AG04450 (cell line): Measurements from ENCODE around the gene PPP1R37. TPM values are rescaled to one million over a fixed set of nuclear protein-coding genes. Genes with fewer than 3 reads are reported as not detected.

Experiments
- CTCF ChIA-PET: fragments of 300-600, 350-600 bp; formaldehyde crosslinking; extraction: SDS; loops from one replicate; lab custom pipeline; 2022; ENCODE audit warnings: antibody characterized with exemption, inconsistent platforms; lab: Charles Lee
- POLR2A ChIA-PET: fragments of 350-600 bp; formaldehyde crosslinking; extraction: SDS; loops from one replicate; lab custom pipeline; 2021; ENCODE audit warnings: antibody characterized with exemption, inconsistent platforms; lab: Yijun Ruan, JAX
- DNase-seq: peaks from one replicate; pipeline ENCODE4 v3.0.0-alpha.2; 2011; ENCODE audit warnings: low read depth, low spot score
- H3K27ac ChIP-seq: one replicate; pipeline ENCODE4 v1.5.1; 2012; ENCODE audit warnings: low read depth, low read length, control low read depth
- H3K27me3 ChIP-seq: one replicate; pipeline ENCODE4 v1.6.0; 2012; ENCODE audit warnings: low read length; ENCODE audit not compliant: control insufficient read depth, insufficient read depth
- H3K4me3 ChIP-seq: 2 replicates; pipeline ENCODE4 v1.5.1; 2011; ENCODE audit warnings: mild to moderate bottlenecking, low read depth, low read length, control low read depth
- H3K9me3 ChIP-seq: 2 replicates; pipeline ENCODE4 v1.5.1; 2012; ENCODE audit warnings: low read length; ENCODE audit not compliant: control insufficient read depth, insufficient read depth
- polyA plus RNA-seq: library from polyadenylated mRNA; depleted of rRNA; stranded (reverse); fragments of >200 nt; gene quantifications from 2 replicates; pipeline ENCODE4 v1.2.3, GENCODE V29; 2011
- TF ChIP-seq, protein P1 (sequence below): IDR thresholded peaks from 2 replicates; pipeline ENCODE4 v1.5.1; 2011; ENCODE audit warnings: low read depth, low read length, control low read depth, inconsistent platforms

The PPP1R37 gene
- polyA plus RNA-seq, 1 experiment = 8.6 TPM

DNA sequence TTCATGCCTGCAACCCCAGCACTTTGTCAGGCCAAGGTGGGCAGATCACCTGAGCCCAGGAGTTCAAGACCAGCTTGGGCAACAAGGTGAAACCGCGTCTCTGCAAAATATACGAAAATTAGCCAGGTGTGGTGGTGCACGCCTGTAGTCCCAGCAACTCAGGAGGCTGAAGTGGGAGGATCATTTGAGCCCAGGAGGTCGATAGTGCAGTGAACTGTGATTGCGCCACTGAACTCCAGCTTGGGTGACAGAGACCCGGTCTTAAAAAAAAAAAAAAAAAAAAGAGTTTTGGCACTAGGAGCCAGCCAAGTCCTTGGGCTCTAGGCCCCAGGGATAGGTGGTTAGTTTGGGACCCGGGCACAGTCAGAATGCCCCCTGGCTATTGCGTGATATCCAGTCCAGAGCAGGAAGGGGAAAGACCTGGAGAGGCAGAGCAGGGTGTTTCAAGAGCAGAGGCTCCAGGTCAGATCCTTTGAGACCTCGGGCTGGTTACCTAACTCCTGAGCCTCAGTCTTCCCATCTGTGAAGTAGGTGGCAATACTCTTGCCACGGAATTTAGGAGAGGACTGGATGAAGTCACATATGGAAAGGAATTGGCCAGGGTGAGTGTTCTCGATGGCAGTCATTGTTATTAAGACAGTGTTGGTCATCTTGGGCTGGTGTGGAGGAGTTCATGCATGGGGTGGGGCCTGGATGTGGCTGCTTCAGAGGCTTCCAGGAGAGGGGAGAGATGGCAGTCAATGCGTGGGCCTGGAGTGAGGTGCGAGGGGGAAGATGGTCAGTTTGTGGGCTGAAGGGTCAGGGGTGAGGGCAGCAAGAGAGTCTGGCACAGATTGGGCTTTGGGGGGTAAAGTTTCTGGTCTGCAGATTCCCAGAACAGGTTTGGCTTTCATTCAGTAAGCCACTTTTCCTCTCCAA, 2.8 kb downstream of the PPP1R37 start:
- H3K27me3 ChIP-seq = no peaks in the 10 kb centered on the region
- ChIA-PET CTCF (no interaction called here), POLR2A (interaction anchor here (0.7 kb wide), 1 partner anchor 26 kb away, joined by 3 read pairs; no protein-coding TSS in a partner anchor)
- no peak for DNase-seq
- H3K4me3 ChIP-seq = no peak overlapping the region
- H3K27ac ChIP-seq = no peak overlapping the region
- H3K9me3 ChIP-seq = no peaks in the 10 kb centered on the region; the same call in 1 of the 2 replicates
- TF ChIP-seq, protein P1, sequence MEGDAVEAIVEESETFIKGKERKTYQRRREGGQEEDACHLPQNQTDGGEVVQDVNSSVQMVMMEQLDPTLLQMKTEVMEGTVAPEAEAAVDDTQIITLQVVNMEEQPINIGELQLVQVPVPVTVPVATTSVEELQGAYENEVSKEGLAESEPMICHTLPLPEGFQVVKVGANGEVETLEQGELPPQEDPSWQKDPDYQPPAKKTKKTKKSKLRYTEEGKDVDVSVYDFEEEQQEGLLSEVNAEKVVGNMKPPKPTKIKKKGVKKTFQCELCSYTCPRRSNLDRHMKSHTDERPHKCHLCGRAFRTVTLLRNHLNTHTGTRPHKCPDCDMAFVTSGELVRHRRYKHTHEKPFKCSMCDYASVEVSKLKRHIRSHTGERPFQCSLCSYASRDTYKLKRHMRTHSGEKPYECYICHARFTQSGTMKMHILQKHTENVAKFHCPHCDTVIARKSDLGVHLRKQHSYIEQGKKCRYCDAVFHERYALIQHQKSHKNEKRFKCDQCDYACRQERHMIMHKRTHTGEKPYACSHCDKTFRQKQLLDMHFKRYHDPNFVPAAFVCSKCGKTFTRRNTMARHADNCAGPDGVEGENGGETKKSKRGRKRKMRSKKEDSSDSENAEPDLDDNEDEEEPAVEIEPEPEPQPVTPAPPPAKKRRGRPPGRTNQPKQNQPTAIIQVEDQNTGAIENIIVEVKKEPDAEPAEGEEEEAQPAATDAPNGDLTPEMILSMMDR = no peak

DNA sequence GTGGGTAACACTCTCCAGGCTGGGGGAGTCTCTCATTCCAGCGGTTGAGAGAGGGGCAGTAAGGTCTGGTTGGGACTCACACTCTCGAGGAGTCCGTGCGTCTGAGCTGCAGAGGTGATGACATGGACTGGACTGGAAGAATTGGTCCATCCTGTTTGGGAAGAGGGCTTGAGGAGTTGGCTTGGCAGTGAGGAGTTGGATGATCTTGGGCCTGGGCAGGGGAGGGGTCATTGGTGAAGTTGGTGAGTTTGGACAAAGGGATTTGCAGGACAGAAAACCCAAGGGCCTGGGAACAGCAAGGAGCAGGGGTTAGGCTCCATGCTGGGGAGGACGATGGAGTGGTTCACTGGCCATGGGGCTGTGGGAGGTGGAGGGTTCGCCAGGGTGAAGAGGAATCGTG, 3.7 kb downstream of the PPP1R37 start:
- TF ChIP-seq, protein P1 = no peak
- H3K27ac ChIP-seq = peak overlapping the region; percentile 21
- CTCF ChIA-PET = no interaction called here
- POLR2A ChIA-PET = no interaction called here
- H3K9me3 ChIP-seq = no peaks in the 10 kb centered on the region; the same call in 1 of the 2 replicates
- H3K4me3 ChIP-seq = no peak overlapping the region
- DNase-seq = no peak
- H3K27me3 ChIP-seq = no peaks in the 10 kb centered on the region

DNA sequence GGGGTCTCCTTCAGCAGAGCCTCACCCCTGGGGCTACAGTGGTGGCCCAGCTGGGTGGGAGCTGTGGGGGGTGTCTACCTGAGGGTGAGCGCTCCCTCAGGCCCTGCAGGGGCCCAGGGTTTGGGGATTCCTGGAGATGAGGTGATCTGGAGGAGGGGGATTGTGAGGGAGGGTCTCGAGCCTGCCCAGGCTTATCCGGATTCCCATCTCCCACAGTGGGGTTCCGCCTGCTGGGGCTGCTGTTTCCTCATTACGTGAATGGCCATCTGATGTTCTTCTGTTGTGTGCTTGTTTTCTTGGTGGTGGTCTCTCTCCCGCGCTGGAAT, 4.4 kb downstream of the PPP1R37 start:
- POLR2A ChIA-PET = no interaction called here
- Histone ChIP-seq H3K4me3 (no peak overlapping the region), H3K27me3 (no peaks in the 10 kb centered on the region), H3K9me3 (no peaks in the 10 kb centered on the region; the same call in 1 of the 2 replicates), H3K27ac (peak overlapping the region; percentile 92)
- CTCF ChIA-PET = interaction anchor here (1.6 kb wide), 1 partner anchor 38 kb away, joined by 4 read pairs; no protein-coding TSS in a partner anchor
- no peak for DNase-seq
- TF ChIP-seq, protein P1 = no peak

DNA sequence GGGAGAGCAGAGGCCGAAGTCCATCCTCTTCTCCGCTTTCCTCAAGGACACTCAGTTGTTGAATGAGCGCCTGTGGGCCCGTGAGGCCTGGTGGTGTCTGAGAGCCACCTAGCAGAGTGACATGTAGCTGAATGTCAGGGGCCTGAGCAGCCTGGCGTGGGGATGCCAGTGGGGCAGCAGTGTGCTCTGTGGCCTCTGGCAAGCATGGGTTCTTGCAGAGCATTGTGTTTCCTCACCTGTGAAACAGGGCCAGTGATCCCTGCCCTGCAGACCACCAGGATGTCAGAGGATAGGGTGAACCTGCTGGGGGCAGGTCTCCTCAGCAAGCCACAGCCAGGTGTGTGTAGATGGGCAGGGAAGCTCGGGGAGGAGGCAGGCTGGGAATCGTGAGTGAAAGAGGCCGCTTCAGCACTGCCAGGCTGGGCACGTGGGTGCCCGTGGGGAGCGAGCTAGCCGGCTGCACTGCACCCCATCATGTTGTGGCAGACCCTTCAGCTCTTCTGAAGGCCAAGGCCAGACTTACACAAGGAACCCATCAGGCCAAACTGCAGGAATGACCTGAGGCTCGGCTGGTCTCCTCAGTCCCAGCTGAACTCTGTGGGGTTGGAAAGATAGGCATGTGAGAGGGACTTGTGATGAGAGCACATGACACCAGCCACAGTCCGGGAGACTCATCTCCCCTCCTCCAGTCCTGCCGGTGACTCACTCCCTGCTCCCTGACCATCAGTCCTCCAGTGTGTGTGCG, 5.0 kb downstream of the PPP1R37 start:
- POLR2A ChIA-PET = interaction anchor here (0.7 to 0.8 kb wide), 2 partner anchors 80 to 139 kb away, joined by 4 to 7 read pairs; partner anchors contain the start of genes BLOC1S3 and TRAPPC6A
- peak; percentile 82 for DNase-seq
- Histone ChIP-seq H3K27me3 (no peaks in the 10 kb centered on the region), H3K9me3 (no peaks in the 10 kb centered on the region; the same call in 1 of the 2 replicates), H3K27ac (peak overlapping the region; percentile 92), H3K4me3 (peak overlapping the region; percentile 44)
- CTCF ChIA-PET = interaction anchor here (1.6 kb wide), 1 partner anchor 38 kb away, joined by 4 read pairs; no protein-coding TSS in a partner anchor
- TF ChIP-seq, protein P1 = no peak
